ENCODE results near the gene TMC6.
"Not testable (repeated sequence)": the region's sequence is repeated elsewhere in the genome, so short reads cannot be mapped to it uniquely, and the experiment has no call there.

Gene TMC6

GRCh38 chr17:78154903-78155811 lies 26.6 kb upstream of the TMC6 start:
- no peak for DNase-seq

GRCh38 chr17:78151514-78152008 lies 23.0 kb upstream of the TMC6 start:
- no peak for DNase-seq

- DNase-seq: no peak
These were observed 19.9 kb upstream of the TMC6 start for GRCh38 chr17:78148286-78149016.

GRCh38 chr17:78147315-78147998 lies 18.9 kb upstream of the TMC6 start:
- DNase-seq: no peak

GRCh38 chr17:78146881-78147280 lies 18.3 kb upstream of the TMC6 start:
- DNase-seq: no peak

- no peak for DNase-seq
These were observed 17.9 kb upstream of the TMC6 start for GRCh38 chr17:78146471-78146869.

- DNase-seq: peak; percentile 44
These were observed 16.4 kb upstream of the TMC6 start for GRCh38 chr17:78144736-78145641.

- DNase-seq: peak; percentile 82
These were observed 15.7 kb upstream of the TMC6 start for GRCh38 chr17:78144147-78144719.

- DNase-seq: no peak
These were observed 14.9 kb upstream of the TMC6 start for GRCh38 chr17:78143214-78144146.

- DNase-seq: no peak
These were observed 13.7 kb upstream of the TMC6 start for GRCh38 chr17:78142119-78142861.

- DNase-seq: no peak
These were observed 13.0 kb upstream of the TMC6 start for GRCh38 chr17:78141437-78142118.

- no peak for DNase-seq
These were observed 11.9 kb upstream of the TMC6 start for GRCh38 chr17:78140169-78141051.

- DNase-seq: not testable (repeated sequence)
These were observed 11.3 kb upstream of the TMC6 start for GRCh38 chr17:78139861-78140168.

- no peak for DNase-seq
These were observed 9.9 kb upstream of the TMC6 start for GRCh38 chr17:78138204-78139060.

- DNase-seq: no peak
These were observed 9.0 kb upstream of the TMC6 start for GRCh38 chr17:78137392-78138203.

- no peak for DNase-seq
These were observed 7.4 kb upstream of the TMC6 start for GRCh38 chr17:78135858-78136500.
